TTC549 (cell line): ENCODE measurements around the gene KCNG4.

Experiments
- FAIRE-seq: peaks from 2 replicates; lab custom pipeline; 2012; peaks lifted over from hg19 to GRCh38; lab: Jason Lieb, UNC

The KCNG4 gene

DNA sequence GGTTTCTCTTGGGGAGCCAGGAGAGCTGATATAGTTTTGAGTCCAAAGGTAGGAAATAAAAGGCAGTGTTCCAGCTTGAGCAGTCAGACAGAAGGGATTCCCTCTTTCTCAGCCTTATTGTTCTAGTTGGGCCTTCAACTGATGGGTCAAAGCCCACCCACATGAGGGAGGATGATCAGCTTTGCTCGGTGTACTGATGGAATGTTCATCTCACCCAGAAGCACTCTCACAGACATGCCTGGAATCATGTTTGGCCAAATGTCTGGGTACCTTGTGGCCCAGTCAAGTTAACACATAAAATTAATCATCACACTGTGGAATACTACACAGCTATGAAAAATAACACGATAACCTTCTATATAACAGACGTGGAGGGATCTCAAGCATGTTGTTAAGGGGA, 23.1 kb upstream of the KCNG4 start:
- no peak for FAIRE-seq

DNA sequence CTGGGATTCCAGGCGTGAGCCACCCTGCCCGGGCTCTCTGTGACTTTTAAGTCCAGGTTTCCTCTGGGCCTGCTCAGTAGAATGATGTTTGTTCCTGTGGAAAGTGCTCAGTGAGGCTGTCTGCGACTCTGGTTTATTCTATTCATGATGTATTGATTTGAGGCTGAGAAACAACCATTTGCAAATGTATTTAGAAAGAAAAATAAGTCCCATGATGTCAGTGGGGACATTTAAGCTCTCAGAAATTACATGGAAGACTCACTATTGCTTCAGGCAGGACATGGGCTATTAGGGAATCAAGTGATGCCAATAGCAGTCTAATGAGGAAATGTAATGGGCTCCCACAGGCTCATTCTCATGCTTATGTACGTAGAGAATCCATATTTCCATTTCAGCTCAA, 22.2 kb upstream of the KCNG4 start:
- FAIRE-seq: no peak

DNA sequence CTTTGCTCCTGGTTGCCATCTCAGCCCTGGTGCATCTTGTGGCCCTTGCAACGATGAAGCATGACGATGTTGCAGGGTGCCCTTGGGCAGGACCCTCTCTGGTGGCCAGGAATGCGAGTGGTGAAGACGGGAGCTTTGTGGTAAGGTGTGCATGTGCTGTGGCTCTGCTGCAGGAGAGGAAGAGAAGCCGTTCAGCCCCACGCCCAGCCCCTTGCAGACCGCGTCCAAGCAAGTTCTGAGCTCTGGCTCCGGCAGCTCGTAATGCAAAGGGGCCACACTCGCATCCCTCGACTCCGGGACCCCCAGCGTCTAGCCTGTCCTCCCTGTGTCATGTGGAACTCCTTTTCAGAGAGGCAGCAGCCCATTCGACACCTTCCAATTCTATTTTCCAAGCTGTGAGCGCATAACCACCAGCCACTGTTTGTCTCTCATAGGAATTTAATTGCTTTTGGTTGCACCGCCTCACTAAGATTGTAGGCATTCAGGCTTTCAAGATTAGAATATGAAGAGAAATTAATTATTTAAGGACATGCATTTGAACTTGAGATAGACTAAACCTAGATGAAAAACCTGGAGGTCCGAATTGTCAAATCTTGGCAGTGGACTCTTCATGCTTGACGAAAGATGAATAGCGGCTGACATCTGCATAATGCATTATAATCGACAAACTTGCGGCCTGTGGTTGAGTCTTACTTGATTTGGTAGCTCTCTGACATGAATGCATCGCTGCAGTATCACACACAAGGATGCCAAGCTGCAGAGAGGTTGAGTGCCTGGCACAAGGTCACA, 21.1 kb upstream of the KCNG4 start:
- no peak for FAIRE-seq

DNA sequence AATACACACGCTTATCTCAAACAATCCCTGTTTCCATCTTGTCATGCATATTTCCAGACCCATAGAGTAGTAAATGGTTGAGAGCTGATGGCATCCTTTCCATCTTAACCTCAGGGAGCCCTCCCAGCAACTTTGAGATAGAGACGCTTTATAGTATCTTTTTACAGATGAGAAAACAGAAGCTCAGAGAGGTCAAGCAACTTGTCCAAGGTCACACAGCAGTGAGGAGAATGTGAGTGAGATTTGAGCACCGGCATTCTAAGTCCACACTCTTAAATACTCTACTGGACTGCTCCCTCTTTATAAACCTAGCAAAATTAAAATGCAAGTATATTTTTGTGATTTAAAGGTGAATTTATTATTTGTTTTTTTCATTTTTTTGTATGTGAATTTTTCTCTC, 19.9 kb upstream of the KCNG4 start:
- FAIRE-seq: no peak

DNA sequence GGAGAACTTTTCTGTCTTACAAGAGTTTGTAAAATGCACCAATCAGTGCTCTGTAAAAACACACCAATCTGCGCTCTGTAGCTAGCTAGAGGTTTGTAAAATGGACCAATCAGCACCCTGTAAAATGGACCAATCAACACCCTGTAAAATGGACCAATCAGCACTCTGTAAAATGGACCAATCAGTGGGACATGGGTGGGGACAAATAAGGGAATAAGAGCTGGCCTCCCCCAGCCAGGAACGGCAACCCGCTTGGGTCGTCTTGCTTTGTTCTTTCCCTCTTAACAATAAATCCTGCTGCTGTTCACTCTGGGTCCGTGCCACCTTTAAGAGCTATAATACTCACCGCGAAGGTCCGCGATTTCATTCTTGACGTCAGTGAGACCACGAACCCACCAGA, 18.5 kb upstream of the KCNG4 start:
- no peak for FAIRE-seq

DNA sequence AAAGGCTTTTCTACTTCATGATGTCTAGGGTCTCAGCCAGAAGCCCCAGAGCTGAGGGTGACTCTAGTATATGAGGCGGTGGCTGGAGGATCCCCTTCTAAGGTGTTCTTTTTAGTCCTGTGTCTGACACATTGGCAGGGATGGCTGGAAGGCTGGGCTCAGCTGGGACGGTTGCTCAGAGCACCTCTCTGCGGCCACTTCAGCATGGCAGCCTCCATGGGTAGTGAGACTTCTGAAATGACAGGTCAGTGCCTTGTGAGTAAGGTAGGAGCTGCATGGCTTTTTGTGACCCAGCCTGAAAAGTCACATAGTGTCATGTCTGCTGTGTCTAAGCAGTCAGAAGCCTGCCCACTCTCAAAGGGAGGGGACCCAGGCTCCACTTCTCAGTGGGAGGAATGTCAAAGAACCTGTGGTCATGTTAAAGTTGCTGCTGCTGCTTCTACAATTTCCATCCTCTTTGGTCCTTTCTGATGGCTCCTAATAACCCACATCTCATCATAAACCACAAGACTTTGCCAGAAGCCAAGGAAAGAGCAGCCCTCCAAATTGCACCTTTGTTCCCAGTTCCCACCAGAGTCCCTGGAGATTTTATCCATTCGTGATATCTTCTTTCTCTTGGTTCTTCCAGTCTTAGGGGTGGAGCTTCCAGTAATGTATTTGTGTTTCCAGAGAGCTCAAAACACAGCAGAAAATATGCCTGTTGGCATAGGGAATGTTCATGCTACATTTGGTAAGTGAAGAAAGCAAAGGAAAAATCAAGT, 15.4 kb upstream of the KCNG4 start:
- no peak for FAIRE-seq

DNA sequence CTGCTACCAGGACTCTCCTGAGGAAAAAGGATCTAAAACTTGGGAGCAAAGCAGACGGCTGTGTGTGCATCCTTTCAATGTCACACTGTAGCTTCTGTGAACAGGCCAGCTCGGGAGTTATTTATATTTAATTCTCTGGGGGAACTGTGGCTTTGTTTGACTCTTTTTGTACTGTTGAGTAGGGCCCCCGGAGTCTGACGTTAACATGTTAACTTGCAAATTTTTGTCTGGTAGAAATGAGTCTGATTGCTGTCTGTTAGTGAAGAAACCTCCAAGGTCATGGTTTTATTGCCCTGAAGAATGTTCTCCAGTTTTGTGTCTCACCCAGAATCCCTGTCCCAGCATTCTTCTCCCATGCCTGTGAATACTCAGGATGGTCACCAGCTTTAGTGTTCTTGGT, 14.2 kb upstream of the KCNG4 start:
- FAIRE-seq: no peak

DNA sequence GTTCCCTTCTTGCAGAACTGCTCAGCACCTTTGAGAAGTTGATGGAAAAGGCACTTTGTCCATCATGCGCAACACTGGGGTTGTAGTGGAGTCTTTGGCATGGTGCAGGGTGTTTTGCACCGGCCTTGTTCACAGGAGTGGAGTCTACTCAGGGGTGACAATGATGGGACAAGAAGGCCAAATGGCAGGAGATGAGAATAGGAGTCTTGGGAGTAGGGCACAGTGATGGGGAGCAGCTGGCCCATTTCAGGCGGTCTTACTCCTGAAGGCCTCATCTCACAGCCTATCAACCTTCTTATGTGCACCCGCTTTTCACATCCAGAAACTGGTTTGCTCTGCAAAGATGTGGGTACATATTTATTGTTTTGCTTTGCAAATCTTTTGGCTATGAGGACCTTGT, 13.4 kb upstream of the KCNG4 start:
- no peak for FAIRE-seq

DNA sequence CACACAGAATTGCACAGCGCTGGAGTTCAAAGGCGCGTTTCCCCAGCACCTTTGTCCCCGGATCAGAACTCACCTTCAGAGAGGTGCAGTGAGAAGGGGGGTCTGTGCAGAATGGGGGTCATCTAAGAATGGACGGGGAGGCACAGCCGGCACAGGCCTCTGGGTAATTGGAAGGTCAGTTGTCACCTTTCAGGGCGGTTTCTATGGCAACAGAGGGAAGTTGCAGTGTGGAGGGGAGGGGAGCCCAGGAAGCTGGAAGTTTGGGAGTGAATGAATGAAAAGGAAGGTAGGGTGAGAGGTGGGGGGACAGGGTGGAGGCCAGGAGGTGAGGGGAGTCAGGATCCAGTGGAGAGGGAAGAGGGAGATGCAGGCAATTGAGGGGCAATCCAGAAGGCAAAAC, 12.4 kb upstream of the KCNG4 start:
- FAIRE-seq: no peak

DNA sequence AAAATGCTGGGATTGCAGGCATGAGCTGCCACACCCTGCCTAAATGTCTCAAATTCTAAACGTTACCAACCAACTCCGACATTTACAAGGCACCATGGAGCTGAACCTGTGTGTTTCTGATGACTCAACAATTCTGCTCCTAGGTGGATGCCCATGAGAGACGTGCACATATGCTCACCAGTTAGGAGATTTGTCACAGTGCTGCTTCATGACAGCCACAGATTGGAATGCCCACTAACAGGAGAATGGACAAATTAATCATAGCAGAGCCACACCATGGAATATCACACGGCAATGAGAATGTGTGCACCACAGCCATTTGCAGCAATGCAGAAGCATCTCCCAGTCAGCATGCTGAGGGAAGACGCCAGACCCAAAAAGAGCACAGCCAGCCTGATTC, 8.0 kb upstream of the KCNG4 start:
- no peak for FAIRE-seq

DNA sequence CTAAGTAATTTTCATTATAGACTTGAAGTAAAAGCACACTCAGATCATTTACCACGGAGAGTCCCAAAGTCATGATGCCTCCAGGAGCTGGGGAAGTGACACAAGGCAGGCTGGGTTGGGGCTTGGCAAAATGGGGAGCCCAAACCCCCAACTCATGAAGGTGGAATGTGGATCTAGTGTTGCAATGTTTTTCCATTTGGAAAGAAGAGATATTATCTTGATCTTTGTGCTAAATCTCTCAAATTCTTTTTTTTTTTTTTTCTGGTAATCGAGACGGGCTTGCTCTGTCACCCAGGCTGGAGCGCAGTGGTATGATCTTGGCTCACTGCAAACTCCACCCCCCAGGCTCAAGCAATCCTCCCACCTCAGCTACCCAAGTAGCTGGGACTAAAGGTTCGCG, 7.5 kb upstream of the KCNG4 start:
- no peak for FAIRE-seq

DNA sequence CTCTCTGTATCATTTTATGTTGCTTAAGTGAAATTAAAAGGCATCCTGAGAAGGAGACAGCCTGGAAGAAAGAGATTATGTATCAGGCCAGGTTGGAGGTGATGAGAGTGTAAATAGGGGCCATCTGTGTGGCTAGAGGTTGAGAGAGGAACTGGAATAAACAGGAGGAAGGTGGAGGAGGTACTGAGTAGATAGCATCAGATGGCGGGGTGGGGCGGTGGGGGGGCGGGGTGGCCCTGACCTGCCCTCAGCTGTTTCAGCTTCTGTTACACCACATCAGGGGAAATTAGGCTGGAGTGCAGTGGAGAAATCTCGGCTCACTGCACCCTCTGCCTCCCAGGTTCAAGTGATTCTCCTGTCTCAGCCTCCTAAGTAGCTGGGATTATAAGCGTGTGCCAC, 6.9 kb upstream of the KCNG4 start:
- FAIRE-seq: no peak

DNA sequence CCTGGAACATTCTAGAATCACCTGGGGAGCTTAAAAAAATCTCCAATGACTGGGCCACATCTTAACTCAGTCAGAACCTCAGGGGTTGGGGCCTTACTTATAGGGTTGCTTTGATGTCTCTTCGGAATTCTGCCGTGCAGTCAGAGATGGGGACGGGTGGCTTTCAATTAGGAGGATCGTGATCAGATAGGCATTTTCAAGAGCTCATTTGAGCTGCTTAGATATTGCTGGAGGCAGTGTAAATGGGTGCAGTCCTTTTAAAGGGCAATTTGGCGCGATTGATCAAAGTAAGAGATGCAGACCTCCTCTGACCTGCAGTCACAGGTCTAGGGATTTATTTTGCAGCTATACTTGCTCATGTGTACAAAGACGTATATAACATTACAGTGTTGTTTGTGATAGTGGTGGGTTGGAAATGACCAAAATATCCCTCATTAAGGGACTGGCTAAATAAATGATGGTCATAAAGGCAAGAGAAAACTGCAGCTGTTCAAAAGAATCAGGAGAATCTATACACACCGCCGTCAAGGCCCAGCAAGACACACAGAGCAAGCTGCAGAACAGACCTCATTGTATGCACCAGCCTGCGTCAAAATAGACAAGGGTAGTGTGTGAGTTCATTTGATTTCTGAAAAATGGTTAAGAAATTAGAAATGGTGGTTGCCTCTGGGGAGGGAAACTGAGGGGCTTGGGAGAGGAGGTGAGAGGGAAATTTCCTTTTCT, 6.3 kb upstream of the KCNG4 start:
- no peak for FAIRE-seq

DNA sequence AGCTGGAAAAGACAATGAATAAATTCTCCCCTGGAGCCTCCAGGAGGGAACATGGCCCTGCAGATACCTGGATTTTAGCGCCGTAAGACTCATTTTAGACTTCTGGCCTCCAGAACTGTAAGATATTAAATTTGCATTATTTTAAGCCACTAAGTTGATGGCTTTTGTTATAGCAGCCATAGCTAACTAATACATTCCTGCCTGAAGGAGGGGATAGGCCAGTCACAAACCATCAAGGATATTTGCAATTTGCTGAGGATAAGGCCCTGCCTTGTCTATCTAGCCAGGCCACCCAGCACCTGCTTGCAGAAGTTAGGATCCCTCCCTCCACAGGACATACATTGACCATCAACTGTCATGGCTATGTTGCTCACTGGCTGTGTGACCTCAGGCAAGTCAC, 4.9 kb upstream of the KCNG4 start:
- FAIRE-seq: no peak

DNA sequence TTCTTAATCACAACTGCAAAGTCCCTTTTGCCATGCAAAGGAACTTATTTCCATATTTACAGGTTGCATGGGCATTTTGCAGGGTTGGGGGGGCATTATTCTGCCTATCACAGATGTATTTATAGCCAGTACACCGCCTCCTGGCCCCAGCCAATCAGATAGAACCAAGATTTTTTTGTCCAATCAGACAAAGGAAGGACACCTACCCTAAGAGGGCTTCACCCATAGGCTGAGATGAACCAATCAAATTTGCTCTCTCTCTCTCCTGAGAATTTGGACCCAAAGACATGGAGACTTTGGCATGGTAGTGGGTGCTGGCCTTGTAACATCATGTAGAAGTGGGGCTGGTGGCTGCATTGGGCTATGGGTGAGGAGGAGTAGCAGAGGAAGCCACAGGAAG, 3.9 kb upstream of the KCNG4 start:
- FAIRE-seq: no peak

DNA sequence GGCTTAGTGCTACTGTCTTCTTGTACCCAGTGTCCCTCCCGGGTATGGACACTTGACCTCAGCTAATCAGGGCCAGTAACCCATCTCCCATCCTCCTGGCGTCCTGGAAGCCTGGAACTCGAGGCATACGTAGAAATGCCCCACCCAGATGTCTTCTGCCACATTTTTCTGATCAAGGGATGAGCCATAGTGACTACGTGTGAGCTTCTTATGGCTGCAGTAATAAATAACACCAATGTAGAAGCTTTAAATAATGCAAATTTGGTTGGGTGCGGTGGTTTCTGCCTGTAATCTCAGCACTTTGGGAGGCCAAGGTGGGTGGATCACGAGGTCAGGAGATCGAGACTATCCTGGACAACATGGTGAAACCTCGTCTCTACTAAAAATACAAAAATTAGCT, 3.0 kb upstream of the KCNG4 start:
- FAIRE-seq: no peak

DNA sequence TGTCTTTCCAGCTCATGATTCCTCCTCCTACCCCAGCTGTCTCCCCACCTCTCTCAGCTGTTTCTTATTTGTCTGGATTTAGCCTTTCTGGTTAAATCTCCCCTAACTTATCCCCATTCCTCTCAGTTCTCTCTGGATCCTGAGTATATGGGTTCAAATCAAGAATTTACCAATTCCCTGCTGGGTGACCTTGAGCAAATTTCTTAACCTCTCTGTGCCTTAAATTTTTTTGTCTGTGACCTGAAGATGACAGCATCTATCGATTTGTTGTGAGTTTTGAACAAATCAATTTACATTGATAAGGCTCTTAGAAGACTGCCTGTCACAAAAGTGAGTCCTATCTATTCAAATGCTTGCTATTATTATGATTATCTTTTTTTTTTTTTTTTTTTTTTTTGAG, 2.0 kb upstream of the KCNG4 start:
- no peak for FAIRE-seq

DNA sequence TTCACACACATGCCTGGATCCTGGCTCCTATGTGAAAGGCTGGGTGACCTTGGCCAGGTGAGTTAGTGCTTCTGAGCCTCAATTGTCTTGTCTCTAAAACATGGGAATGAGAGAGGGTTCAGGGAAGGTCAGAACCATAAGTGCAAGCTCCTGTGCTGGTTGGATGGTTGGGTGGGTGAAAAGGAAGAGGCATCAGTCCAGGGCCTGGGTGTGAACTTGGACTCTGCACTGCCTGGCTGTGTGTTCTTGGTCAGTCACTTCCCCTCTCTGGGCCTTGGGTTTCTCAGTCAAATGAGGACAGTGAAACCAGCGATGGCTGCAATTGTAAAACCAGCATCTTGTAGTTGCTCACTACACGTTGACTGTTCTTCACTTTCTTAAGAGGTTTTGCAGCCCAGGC, 643 bp upstream of the KCNG4 start:
- no peak for FAIRE-seq

DNA sequence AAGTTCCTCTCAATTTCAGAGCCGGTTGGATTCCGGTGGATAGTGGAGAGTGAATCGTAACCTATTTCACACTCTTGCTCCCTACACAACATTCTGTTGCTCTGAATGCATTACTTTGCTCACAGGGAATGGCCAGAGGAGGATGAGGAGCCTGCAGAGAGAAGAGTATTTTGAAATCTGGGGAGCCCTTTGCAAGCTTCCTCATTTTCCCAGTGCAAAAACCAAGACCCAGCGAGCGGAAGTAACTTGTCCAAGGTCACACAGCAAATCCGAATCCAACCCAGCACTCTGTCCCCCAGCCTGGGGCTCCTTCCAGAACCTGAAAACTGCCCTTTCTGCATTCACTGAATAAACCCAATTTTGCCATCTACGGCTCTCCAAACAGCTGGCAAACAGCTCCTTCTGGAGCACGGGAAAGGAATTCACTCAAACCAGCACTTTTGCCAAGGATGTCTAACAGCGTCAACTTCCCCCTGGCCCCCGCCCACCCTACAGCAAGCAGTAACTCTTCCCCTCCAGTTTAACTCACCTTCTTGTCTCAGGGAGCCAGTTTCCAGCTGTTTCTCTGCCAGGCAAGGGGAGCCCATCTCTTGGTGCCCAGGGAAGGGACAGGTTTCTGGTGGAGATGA, 557 bp downstream of the KCNG4 start:
- FAIRE-seq: no peak

DNA sequence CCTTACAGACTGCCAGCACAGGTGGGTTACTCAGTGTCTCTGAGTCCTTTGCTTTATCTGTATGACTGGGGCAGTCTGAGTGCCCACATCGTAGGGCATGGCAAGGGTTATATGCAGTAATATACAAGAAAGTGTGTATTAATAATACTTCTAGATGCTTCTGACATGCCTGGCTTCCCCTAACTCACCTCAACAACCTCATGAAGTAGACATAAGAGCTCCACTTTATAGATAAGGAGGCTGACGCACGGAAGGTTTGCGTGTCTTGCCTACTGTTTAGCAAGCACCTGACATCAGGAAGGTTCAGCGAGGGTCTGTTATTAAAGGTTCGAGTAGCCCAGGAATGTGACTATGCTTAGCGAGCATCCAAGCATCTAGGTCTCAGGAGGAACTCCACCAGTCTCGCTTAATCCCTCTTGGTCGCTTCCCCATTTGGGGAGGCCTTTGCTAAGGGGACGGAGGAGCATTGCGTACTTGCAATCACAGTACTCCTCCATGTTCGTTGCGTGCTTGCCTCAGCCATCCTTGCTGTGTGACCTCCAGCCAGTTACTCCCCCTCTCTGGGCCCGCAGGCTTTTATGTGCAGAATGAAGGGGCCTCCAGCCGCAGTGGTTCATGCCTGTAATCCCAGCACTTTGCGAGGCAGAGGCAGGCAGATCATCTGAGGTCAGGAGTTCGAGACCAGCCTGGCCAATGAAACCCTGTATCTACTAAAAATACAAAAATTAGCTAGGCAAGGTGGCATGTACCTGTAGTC, 1.6 kb downstream of the KCNG4 start:
- no peak for FAIRE-seq

DNA sequence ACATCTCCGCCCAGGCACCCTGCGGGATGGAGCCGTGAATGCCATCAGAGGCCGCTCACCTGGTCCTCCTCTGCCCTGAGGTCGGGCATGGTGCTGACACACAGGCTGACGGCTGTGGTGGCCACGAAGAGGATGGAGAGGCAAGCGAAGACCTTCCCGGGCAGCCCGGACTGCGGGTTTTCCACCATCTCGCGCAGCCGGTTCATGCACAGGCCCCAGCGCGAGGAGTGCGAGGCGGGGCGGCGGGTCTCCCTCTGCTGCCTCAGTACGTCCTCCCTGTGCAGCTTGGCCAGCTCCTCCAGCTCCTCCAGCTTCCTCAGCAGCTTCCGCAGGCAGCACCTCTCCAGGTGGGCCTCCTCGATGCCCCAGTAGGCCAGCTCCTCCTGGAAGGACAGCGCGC, 3.1 kb downstream of the KCNG4 start:
- FAIRE-seq: no peak
